HepG2 (cell line): ENCODE results near the gene OR6S1. TPM values are rescaled to one million over a fixed set of nuclear protein-coding genes. Genes with fewer than 3 reads are reported as not detected.
A peak's percentile ranks its signal among the peaks of the same experiment; 100 is the strongest.

Experiments
- CHD4 ChIP-seq: fragments of 200-600 bp; sonication (generic); IDR thresholded peaks from 2 replicates; pipeline ENCODE4 v1.7.0; 2017; ENCODE audit warnings: mild to moderate bottlenecking, low read length, borderline replicate concordance
- GMEB2 ChIP-seq: IDR thresholded peaks from 2 replicates; pipeline ENCODE4 v1.6.1; 2016; ENCODE audit warnings: missing biosample characterization, missing genetic modification reagents, low read depth
- JUNB ChIP-seq: sonication (generic); formaldehyde crosslinking; IDR thresholded peaks from 2 replicates; pipeline ENCODE4 v1.8.0; 2022; ENCODE audit warnings: missing genetic modification reagents, mild to moderate bottlenecking, borderline replicate concordance
- KAT8 ChIP-seq: IDR thresholded peaks from 2 replicates; pipeline ENCODE4 v1.6.1; 2016; ENCODE audit warnings: missing genetic modification reagents, missing compliant biosample characterization
- NFRKB ChIP-seq: fragments of 450-650 bp; IDR thresholded peaks from 2 replicates; pipeline ENCODE4 v1.6.1; 2017
- NR2F1 ChIP-seq, 2 experiments: fragments of 450-650 bp in 1 of 2; formaldehyde crosslinking in 1 of 2; IDR thresholded peaks; 2 replicates each; pipeline versions ENCODE4 v1.5.0 to v1.6.1; 2016 to 2020; ENCODE audit warnings: mild to moderate bottlenecking in 1 of 2, missing compliant biosample characterization in 1 of 2, missing genetic modification reagents in 1 of 2, moderate library complexity in 1 of 2
- REST ChIP-seq, 2 experiments: IDR thresholded peaks; 2 replicates each; pipeline ENCODE4 v1.6.1; 2011 to 2012; ENCODE audit warnings: low read length in 2 of 2, borderline replicate concordance in 1 of 2, low read depth in 1 of 2, mild to moderate bottlenecking in 1 of 2, moderate library complexity in 1 of 2
- SMAD9 ChIP-seq: sonication (generic); formaldehyde crosslinking; IDR thresholded peaks from 2 replicates; pipeline ENCODE4 v1.5.1; 2020; ENCODE audit warnings: mild to moderate bottlenecking, missing genetic modification reagents
- TRAFD1 ChIP-seq: sonication (generic); formaldehyde crosslinking; IDR thresholded peaks from 2 replicates; pipeline ENCODE4 v1.5.1; 2020; ENCODE audit warnings: missing genetic modification reagents, mild to moderate bottlenecking, borderline replicate concordance
- ZBTB49 ChIP-seq: sonication (generic); formaldehyde crosslinking; IDR thresholded peaks from 2 replicates; pipeline ENCODE4 v1.4.0; 2020; ENCODE audit warnings: missing genetic modification reagents, borderline replicate concordance
- ZBTB8A ChIP-seq: sonication (generic); formaldehyde crosslinking; IDR thresholded peaks from 2 replicates; pipeline ENCODE4 v1.4.0; 2020; ENCODE audit warnings: mild to moderate bottlenecking, low read depth, missing genetic modification reagents, borderline replicate concordance
- ZNF33A ChIP-seq: sonication (generic); formaldehyde crosslinking; IDR thresholded peaks from 2 replicates; pipeline ENCODE4 v1.5.1; 2020; ENCODE audit warnings: missing genetic modification reagents, mild to moderate bottlenecking, moderate library complexity, borderline replicate concordance
- ZNF547 ChIP-seq: sonication (generic); formaldehyde crosslinking; IDR thresholded peaks from 2 replicates; pipeline ENCODE4 v1.5.1; 2020; ENCODE audit warnings: mild to moderate bottlenecking, missing genetic modification reagents
- ZNF710 ChIP-seq: sonication (generic); formaldehyde crosslinking; IDR thresholded peaks from 2 replicates; pipeline ENCODE4 v1.5.0; 2020; ENCODE audit warnings: mild to moderate bottlenecking, missing genetic modification reagents, borderline replicate concordance
- ZNF782 ChIP-seq: sonication (generic); formaldehyde crosslinking; IDR thresholded peaks from 2 replicates; pipeline ENCODE4 v1.4.0; 2020; ENCODE audit warnings: missing genetic modification reagents, mild to moderate bottlenecking, borderline replicate concordance
- polyA plus RNA-seq, 8 experiments: library from polyadenylated mRNA; depleted of rRNA in 3 of 8; stranded (reverse) in 7 of 8; unstranded in 1 of 8; fragments of >200 nt; fragmentation: Illumina TruSeq in 4 of 8; extraction: Trizol in 4 of 8; gene quantifications; 2 replicates each; pipeline versions ENCODE4 v1.2.1 to v1.2.3, GENCODE V29; 2011 to 2016; ENCODE audit warnings: low read depth in 4 of 8, missing spikeins in 1 of 8, mixed read lengths in 1 of 8; ENCODE audit not compliant: insufficient read depth in 1 of 8
- total RNA-seq, 5 experiments: library from RNA; depleted of rRNA; stranded (reverse); fragments of >200 nt; fragmentation: Illumina TruSeq; extraction: Trizol; gene quantifications; 2 replicates each; pipeline ENCODE4 v1.2.3, GENCODE V29; 2016; ENCODE audit warnings: low read depth in 1 of 5

OR6S1 gene
- total and polyA plus RNA-seq, 2 of the 13 experiments (the other 11 are each of a cell fraction or from before 2014, with no cell fraction given): 0.09 TPM; not detected in 1

GRCh38 chr14:20613094-20614037 lies 28.1 kb downstream of the OR6S1 start (continued):
- peak; percentile 62; the same call in 1 of the 2 replicates for TF ChIP-seq GMEB2 (CRISPR knock-in tag)
- TF ChIP-seq REST (IDR thresholded peaks at IDR 0.05; ENCODE audit: borderline replicate concordance in 1 of 2, low read depth in 1 of 2, low read length in 2 of 2): peak in 1 of 2 experiments; percentile 28; a peak in 1 of 4 replicates
- TF ChIP-seq JUNB (CRISPR knock-in tag): peak; percentile 28; the same call in 1 of the 2 replicates
- TF ChIP-seq CHD4: peak; percentile 97
- peak; percentile 85 for TF ChIP-seq KAT8 (CRISPR knock-in tag)
- TF ChIP-seq NFRKB: no peak
- peak; percentile 86 for TF ChIP-seq ZNF710
- peak; percentile 70 for TF ChIP-seq SMAD9
- TF ChIP-seq NR2F1 (CRISPR knock-in tag; IDR thresholded peaks at IDR 0.05): peak in 1 of 2 experiments; percentile 74; a peak in 3 of 4 replicates
- no peak for TF ChIP-seq ZNF782 (CRISPR knock-in tag)
- TF ChIP-seq ZBTB49 (CRISPR knock-in tag): no peak
- TF ChIP-seq ZBTB8A (CRISPR knock-in tag): no peak
- TF ChIP-seq ZNF547: peak; percentile 90
- TF ChIP-seq TRAFD1: no peak; the same call in 1 of the 2 replicates
- TF ChIP-seq ZNF33A: 0 out of 2 replicates have a peak, but pooled peaks have one; percentile 46
